ENCODE measurements around the gene COLQ. TPM values are rescaled to one million over a fixed set of nuclear protein-coding genes. Genes with fewer than 3 reads are reported as not detected.

COLQ gene
- total RNA-seq: 10.6 TPM

DNA sequence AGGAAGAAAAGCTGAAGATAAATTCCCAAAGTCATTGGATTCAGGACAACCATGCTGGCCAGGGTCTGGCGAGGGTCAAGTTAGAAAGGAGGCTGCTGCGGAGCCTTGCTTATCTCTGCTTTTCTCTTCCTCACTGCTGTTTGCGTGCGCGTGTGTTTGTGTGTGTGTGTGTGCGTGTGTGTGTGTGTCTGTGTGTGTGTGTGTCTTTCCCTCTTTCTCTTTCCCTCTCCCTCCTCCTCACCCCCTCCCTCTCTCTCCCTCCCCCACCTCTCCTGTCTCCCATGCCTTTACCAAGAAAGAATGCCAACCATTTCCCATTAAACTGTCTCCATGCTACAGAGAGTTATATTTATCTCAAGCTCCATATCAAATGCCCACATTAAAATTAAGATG, at the start of gene COLQ:
TSS of gene COLQ (minus strand) at position 134 of the 393 bp plus-strand sequence. CDS start at position 53, 81 bp downstream.

DNA sequence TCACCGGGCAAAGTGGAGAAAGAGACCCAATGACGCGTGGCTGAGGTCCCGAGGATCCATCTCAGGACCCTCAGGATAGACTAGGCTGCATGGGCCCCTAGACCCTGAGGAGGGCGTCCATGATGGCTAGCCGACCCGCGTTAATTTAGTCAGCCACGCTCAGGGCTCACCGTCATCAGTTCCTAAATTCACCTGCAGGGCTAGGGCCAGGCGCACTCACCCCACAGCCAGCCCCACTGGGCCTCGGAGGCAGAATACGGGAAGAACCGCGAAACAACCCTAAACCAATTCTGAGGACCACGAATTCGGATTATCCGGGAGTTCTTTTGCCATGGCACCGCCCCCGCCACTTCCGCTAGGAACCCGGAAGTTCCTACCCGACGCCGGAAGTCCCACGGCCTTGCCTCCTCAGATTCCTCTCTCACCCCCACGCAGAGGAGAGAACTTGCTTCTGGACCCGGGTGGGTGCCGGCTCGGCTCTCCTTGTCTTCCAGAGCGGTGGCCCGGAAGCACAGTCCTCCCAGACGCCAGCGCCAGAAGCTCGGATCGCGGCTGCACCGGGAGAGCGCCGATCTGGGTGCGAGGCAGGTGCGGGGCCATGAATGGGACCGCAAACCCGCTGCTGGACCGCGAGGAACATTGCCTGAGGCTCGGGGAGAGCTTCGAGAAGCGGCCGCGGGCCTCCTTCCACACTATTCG, 94.2 kb downstream of the COLQ start, which contains the start of the genes EAF1 and METTL6:
TSS of gene EAF1 (plus strand) at position 417 of the 699 bp plus-strand sequence. CDS start at position 599, 182 bp downstream.
TSS of gene METTL6 (minus strand) at position 363 of the 699 bp plus-strand sequence. CDS start 1,033 bp downstream, outside the sequence.

Small RNA genes within 50 kb of the gene (small RNA-seq; reads per million reads assigned to genes)
- not detected for gene MIR4270 (ENCODE audit: low replicate concordance)
- not detected for gene RN7SL110P (ENCODE audit: low replicate concordance)
- not detected for gene RNU6-1024P (ENCODE audit: low replicate concordance)

Other genes with a start within 250 kb of the COLQ start
- 61.1 TPM for gene SH3BP5, start 189.1 kb downstream of the COLQ start, total RNA-seq
- 35.4 TPM for gene METTL6, start 94.2 kb downstream of the COLQ start, total RNA-seq
- gene EAF1, start 94.1 kb downstream of the COLQ start, total RNA-seq: 17.3 TPM
- gene HACL1, start 79.9 kb upstream of the COLQ start, total RNA-seq: 21.1 TPM
- 28.7 TPM for gene BTD, start 80.0 kb upstream of the COLQ start, total RNA-seq

Measured in metanephros (tissue), 2 donors.